Stimulated activated CD4-positive, alpha-beta T cell treated with anti-CD3 and anti-CD28 coated beads, Interleukin-4, amount 100 ng/mL, for 1 hour (primary cell): ENCODE results near the gene CEP44.
"Not testable (repeated sequence)": the region's sequence is repeated elsewhere in the genome, so short reads cannot be mapped to it uniquely, and the experiment has no call there.

ENCODE experiments used
- DNase-seq: peaks from one replicate; pipeline ENCODE4 v3.0.0-alpha.2; 2020

Gene CEP44

GRCh38 chr4:174279433-174280155 is 4.1 kb upstream of the CEP44 start:
- DNase-seq = no peak

- no peak for DNase-seq
Observed at GRCh38 chr4:174281182-174281737, 2.5 kb upstream of the CEP44 start.

- no peak for DNase-seq
Observed at GRCh38 chr4:174281901-174282300, 1.8 kb upstream of the CEP44 start.

GRCh38 chr4:174282836-174283506 is 740 bp upstream of the CEP44 start:
- peak; percentile 62 for DNase-seq

- DNase-seq = no peak
Observed at GRCh38 chr4:174284487-174284886, 776 bp downstream of the CEP44 start.

GRCh38 chr4:174286870-174287269 is 3.2 kb downstream of the CEP44 start:
- DNase-seq = no peak

GRCh38 chr4:174292473-174292872 is 8.8 kb downstream of the CEP44 start:
- DNase-seq = no peak

GRCh38 chr4:174294641-174295040 is 10.9 kb downstream of the CEP44 start:
- not testable (repeated sequence) for DNase-seq

- not testable (repeated sequence) for DNase-seq
Observed at GRCh38 chr4:174295142-174295541, 11.4 kb downstream of the CEP44 start.

- no peak for DNase-seq
Observed at GRCh38 chr4:174303687-174304086, 20.0 kb downstream of the CEP44 start.

- no peak for DNase-seq
Observed at GRCh38 chr4:174304664-174305063, 21.0 kb downstream of the CEP44 start.

GRCh38 chr4:174305961-174306360 is 22.2 kb downstream of the CEP44 start:
- no peak for DNase-seq

GRCh38 chr4:174307694-174308093 is 24.0 kb downstream of the CEP44 start:
- DNase-seq = no peak

GRCh38 chr4:174312993-174313392 is 29.3 kb downstream of the CEP44 start:
- no peak for DNase-seq

- DNase-seq = no peak
Observed at GRCh38 chr4:174314274-174314673, 30.6 kb downstream of the CEP44 start.

- no peak for DNase-seq
Observed at GRCh38 chr4:174314770-174315169, 31.1 kb downstream of the CEP44 start.

- DNase-seq = no peak
Observed at GRCh38 chr4:174316546-174316945, 32.8 kb downstream of the CEP44 start.

GRCh38 chr4:174316954-174317353 is 33.2 kb downstream of the CEP44 start:
- no peak for DNase-seq

- no peak for DNase-seq
Observed at GRCh38 chr4:174317531-174317930, 33.8 kb downstream of the CEP44 start.

GRCh38 chr4:174318829-174319764 is 35.4 kb downstream of the CEP44 start:
- no peak for DNase-seq

GRCh38 chr4:174320494-174321199 is 36.9 kb downstream of the CEP44 start:
- no peak for DNase-seq

- no peak for DNase-seq
Observed at GRCh38 chr4:174324236-174324635, 40.5 kb downstream of the CEP44 start.
